GM19193 (cell line): Measurements from ENCODE around the gene GPS1.

Experiments
- POLR2A ChIP-seq: IDR thresholded peaks from 4 replicates; pipeline ENCODE4 v1.6.1; 2011; ENCODE audit not compliant: insufficient read depth, insufficient read length; ENCODE audit errors: extremely low read depth

Gene GPS1

DNA sequence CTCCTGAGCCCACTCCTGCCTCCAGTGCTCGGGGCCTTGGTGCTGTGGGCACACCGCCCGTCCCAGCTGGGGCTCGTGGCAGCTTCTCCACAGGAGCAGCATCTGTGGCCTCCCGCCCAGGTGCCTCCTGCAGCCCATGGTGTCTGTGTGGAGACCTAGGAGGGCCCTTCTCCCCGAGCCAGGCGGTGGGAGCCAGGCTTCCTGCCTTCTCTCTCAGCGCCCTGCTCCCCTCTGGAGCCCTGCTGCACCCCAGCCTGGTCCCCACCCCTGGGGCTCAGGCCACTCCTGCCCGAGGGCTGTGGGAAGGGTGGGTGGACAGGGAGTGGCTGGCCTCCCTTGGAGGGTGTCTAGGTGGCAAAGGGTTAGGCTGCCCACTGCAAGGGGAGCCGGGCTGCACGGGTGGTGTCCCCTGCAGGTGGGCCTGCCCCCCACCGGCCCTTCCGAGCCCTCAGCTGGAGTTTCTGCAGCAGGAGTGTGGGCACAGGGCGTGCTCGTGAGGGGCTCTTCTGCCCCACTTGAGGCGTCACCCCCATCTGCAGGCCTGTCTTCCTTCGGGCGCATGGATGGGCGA is 40.0 kb upstream of the GPS1 start:
- TF ChIP-seq POLR2A: no peak

DNA sequence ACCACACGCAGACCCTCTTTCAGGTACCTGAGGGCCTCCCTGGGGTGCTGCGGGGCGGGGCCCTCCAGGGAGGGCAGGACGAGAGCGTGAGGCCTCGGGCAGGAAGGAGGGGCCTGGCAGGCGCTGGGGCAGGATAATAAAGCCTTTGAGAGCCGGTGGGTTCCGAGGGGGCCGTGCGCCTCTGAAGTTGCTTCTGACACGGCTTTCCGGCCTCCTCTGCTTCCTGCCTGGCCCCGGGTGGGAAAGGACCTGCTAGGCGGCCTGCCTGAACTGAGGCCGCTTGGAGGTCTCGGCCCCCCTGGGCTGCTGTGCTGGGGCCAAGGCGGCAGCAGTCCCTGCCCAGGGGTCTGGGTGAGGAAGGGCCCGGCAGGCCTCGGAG is 39.4 kb upstream of the GPS1 start:
- TF ChIP-seq POLR2A: no peak

DNA sequence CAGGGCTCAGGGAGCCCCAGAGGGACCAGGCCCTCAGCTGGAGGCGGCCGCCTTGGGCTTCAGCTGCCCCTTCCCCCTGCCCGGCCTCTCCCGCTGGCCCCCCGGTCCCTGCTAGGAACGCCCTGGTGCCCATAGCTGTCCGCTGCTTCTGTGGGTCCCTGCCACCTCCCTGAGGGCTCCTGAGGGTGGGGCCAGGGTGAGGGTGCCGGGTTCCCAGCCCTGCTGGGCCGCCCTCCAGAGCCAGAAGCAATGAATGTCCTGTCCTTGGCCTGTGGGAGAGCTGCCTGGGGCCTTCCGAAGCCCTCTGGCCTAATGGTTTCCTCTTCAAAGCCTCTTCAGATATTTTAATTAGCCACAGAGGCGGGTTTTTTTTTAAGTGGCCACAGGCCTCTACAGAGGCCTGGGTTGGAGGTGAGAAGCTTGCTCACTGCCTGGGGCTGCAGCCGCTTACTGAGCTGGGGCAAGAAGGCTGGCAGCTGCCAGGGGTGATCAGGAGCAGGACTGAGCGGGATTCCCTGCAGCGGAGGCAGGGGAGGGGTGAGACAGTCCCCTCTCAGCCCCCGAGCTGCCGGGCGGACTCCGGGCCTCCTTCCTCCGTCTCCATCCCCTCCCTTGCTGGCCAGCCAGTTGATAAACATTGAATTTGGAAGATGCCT is 38.9 kb upstream of the GPS1 start:
- TF ChIP-seq POLR2A: no peak

DNA sequence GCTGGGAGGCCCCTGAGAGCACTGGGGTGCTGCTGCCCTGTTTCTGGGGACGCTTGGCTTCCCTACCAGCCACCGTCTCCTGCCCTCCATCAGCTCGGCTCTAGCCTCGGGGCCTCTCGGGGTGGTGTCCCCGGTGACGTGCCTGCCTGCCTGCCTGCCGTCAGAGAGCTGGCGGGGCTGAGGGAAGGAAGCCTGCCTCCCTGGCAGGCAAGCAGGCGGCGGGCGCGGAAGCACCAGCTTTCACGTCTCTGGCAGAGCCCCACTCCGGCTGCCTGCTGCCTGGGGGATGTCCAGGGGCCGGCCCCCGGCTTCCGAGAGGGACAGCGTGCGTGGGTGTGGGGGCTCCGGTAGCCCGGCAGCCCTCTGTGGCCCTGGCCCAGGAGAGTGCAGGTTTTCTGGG is 38.4 kb upstream of the GPS1 start:
- no peak for TF ChIP-seq POLR2A

DNA sequence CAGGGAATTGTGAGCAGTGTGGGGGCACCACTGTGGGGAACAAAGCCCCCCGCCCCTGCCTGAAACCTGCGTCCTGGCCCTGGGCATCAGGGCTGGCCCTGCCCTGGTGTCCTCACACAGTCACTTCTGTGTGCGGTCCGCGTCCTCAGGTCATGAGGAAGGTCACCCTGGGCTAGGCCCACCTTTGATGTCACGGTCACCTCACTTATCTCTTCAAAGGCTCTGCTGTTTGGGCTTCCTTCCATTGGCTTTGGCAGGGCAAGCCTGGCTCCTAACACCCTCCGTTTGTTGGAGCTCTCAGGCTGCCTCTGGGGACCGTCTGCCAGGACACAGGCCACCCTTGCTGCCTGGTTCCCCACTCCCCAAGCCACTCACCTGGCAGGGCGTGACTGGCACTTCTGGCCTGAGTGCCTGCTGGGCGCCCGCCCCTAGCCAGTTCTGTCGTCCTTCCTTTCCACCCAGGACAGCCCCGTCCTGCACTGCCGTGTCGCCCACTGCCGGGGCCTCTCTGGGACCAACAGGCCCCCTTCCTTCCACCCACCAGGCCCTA is 37.9 kb upstream of the GPS1 start:
- TF ChIP-seq POLR2A: no peak

DNA sequence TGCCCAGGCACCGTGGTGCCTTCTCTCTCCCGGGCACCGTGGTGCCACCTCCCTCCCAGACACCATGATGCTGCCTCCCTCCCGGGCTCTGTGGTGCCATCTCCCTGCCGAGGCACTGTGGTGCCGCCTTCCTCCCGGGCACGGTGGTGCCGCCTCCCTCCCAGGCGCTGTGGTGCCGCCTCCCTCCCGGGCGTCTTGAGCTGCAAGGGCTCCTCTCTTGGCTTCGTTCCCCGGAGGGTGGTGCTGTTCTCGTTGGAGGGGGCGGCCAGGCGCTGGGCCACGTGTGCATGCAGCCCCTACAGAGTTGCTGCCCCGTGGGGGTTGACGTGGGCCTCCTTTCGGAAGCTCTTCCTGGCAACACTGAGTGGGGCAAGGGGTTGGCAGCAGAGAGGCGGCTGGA is 37.3 kb upstream of the GPS1 start:
- no peak for TF ChIP-seq POLR2A

DNA sequence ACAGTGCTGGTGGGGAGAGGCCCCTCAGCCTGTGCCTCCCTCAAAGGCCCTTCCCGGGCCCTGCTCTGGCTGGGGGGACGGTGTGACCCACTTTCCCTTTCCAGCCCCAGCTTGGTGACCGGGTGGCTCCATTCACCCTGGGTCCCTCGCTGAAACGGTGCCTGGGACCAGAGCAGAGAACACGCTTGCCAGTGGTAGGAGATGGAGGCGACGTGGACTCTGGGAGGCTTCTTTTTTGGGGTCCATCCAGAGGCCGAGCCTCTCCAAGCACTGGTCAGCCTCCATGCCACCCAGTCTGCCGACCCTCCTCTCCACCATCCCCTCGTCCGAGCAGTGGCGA is 36.8 kb upstream of the GPS1 start:
- TF ChIP-seq POLR2A: no peak

DNA sequence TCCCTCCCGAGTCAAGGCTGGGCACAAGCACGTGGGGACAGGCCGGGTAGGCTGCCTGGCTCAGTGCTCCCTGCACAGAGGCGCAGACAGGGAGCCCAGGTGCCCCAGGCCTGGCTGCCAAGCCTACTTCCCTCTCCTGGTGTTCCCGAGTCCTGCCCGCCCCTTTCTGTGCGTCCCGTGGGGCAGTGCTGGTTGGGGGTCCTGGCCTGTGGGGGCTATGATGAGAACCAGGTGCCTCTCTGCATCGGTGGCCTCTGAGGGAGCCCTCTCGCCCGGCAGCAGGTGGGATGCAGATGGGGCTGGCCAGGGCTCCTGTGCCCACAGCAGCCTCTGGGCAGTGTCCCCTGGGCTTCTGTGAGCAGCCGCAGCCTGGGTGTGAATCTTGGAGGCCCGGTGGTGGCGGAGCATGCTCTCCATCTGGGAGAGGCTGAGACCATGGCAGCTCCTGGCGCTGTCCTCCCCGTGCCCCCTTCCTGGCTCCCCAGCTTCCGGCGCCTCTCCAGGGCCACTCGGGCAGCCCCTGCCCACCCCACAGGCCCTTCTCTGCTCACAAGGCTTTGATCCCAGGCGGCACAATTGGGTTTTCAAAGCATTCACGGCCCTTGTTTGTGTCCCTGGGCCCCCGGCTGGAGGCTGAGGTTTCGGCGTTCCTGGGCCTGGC is 36.3 kb upstream of the GPS1 start:
- no peak for TF ChIP-seq POLR2A

DNA sequence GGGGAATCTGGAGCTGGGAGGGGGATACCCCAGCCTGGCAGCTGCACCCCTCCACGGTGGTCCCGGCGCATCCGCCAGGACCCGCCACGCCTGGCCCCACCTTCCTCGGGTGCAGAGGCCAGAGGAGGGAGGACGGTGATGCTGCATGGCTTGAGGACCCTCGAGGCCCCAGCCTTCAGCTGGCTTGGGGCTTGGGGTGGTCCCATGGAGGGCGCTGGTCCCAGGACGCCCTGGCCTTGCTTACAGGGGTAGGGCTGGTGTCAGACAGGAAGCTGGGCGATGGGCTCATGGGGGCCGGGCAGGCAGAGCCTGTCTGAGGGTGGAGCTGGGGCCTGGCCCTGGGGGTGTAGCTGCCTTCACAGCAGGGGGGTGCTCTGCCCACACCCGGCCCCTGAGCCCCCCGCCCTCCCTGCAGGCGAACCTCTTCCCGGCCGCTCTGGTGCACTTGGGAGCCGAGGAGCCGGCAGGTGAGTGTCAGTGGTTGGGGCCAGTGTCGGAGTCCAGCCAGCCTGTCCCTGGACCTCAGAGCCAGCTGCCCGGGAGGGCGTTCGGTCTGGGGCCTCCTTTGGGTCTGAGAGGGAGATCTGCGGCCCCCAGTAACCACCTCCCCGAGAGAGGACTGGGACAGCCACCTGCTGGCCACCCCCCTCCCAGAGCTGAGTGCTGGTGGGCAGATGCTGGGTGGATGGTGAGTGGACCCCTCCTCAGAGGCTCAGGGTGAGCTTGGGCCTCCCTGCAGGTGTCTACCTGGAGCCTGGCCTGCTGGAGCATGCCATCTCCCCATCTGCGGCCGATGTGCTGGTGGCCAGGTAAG is 35.4 kb upstream of the GPS1 start:
- no peak for TF ChIP-seq POLR2A

DNA sequence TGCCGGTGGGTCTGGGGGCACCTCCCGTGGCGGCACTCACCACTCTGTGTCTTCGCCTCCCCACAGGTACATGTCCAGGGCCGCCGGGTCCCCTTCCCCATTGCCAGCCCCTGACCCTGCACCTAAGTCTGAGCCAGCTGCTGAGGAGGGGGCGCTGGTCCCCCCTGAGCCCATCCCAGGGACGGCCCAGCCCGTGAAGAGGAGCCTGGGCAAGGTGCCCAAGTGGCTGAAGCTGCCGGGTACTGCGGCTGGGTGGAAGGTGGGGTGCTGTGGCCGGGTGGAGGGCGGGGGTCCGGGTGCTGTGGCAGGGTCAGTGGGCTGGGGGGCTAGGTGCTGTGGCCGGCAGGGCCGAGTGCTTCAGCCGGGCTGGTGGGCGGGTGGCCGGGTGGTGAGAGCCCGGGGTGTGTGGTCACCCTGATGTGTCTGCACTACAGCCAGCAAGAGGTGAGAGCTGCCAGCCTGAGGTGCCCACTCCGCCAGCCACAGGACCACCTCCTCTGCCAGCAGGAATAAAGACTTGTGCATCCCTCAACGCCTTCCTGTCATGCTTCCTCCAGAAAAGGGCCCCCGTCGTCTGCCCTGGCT is 34.7 kb upstream of the GPS1 start:
- no peak for TF ChIP-seq POLR2A

DNA sequence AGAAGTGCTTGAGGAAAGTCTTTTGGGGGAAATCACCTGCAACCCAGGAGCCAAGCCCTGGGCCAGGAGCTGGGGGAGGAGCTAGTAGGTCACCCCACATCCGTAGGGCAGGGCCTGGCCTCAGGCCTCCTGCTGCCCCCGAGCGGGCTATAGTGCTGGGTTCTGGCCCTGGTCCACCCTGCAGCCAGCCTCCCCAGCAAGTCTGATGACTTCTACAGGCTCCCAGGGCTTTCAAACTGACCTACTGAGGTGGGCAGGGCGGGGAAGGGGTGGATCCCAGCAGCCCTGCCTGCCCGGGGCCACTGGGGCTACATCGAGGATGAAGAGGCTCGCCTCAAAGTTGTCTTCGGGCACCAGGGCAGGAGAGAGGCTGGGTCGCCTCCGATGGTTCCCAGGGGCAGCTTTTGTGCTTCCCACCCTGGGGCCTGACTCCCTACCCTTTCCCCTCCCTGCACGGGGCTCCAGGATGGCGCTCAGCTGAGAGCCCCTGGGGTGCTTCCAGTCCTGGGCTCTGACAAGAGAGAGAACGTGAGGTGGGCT is 34.0 kb upstream of the GPS1 start:
- no peak for TF ChIP-seq POLR2A

DNA sequence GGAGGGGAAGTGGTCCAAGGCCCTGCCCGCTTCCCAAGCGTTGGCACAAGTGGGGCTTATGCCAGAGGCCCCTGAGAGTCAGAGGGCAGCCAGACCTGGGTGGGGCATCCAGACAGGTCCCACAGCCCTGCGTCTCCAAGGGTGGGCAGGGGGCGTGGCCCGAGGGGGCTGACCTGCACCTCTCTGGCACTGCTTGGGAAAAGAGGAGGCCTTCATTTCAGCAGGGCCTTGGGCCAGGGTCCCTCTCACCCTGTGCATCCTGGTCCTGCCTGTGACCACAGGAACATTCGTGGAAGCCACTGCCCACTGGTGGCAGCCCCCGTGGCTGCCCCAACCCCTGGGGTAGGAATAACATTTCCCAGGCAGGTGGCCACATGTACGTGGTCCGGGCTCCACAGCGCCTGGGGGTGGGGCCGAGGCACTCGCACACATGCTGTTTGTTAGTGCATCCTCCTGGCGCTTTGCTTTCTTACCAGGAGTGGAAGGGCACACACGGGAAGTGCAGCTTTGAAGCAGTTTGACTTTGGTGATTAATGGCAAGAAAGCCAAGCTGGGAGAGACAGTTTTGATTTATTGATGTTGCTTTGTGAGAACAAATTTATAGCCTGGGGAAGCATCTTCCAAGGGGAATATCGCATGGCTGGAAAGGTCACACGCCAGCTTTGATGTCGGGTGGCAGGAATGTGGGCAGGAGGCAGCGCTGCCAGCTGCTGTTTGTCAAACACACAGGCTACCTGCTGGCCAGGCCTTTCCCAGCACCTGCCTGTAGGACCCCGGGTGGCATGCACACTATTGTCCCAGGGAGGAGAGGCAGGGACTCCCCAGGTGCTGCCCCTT is 33.3 kb upstream of the GPS1 start:
- TF ChIP-seq POLR2A: no peak

DNA sequence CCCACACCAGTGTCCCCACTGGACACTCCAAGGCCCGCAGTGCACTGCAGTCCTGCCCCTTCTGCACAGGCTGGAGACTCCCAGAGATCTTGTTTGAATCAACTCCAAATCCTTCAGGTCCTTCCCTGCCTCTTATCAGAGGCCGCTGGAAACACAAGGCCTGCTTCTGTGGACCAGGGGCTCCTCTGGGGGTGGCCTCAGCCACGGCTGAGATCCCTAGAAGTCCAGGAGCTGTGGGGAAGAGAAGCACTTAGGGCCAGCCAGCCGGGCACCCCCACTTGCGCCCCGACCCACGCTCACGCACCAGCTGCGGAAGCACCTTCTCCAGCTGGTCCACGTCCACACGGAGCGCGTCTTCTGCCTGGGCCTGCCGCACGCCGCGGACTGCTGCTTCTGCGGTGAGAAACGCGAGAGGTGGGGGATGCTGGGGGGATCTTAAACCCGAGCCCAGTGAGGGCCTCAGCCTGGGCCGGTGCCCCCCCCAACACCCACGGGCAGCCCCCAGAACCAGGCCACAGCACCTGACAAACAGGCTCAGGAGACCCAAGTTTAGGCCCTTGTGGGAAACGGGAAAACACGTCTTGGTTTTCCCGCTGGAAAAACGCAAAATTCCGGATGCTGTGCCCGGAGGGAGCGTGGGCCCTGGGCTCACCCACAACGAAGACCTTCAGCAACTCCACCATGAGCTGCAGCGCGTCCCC is 32.6 kb upstream of the GPS1 start:
- TF ChIP-seq POLR2A: no peak
